SU-DHL-6 (cell line): ENCODE data around the gene EIF4G2.

Experiments used
- H2AFZ ChIP-seq: fragments of 200-600 bp; sonication (generic); 2 replicates; pipeline ENCODE4 v1.6.1; 2014; ENCODE audit warnings: low read depth, mild to moderate bottlenecking, moderate library complexity, mixed read lengths, antibody characterized with exemption, low read length; ENCODE audit not compliant: severe bottlenecking
- H3F3A ChIP-seq: fragments of 200-600 bp; shearing (Covaris generic); 2 replicates; pipeline ENCODE4 v1.6.0; 2016; ENCODE audit warnings: antibody characterized with exemption, mild to moderate bottlenecking; ENCODE audit not compliant: insufficient read depth
- H3K27ac ChIP-seq: fragments of 200-600 bp; sonication (generic); 2 replicates; pipeline ENCODE4 v1.5.1; 2016; ENCODE audit warnings: low read depth, mild to moderate bottlenecking, low read length, moderate library complexity, mixed read lengths
- H3K27me3 ChIP-seq: fragments of 200-600 bp; sonication (generic), shearing (Covaris generic); 2 replicates; pipeline ENCODE4 v1.6.0; 2014; ENCODE audit warnings: mild to moderate bottlenecking, low read length
- H3K36me3 ChIP-seq: fragments of 200-600 bp; sonication (generic); 2 replicates; pipeline ENCODE4 v1.6.1; 2014; ENCODE audit warnings: mild to moderate bottlenecking, low read length, mixed read lengths
- H3K4me2 ChIP-seq: fragments of 300-600, 200-600 bp; shearing (Covaris generic), sonication (generic); 2 replicates; pipeline ENCODE4 v1.6.0; 2014; ENCODE audit warnings: low read length, low read depth, mild to moderate bottlenecking; ENCODE audit not compliant: poor library complexity, severe bottlenecking
- H3K4me3 ChIP-seq: fragments of 200-600 bp; sonication (generic); 2 replicates; pipeline ENCODE4 v1.5.1; 2014; ENCODE audit warnings: antibody characterized with exemption, low read length, mild to moderate bottlenecking, mixed read lengths; ENCODE audit not compliant: insufficient read depth, poor library complexity, severe bottlenecking
- H3K79me2 ChIP-seq: fragments of 200-600 bp; sonication (generic); 2 replicates; pipeline ENCODE4 v1.6.1; 2014; ENCODE audit warnings: mild to moderate bottlenecking, low read length, moderate library complexity; ENCODE audit not compliant: insufficient read depth
- H3K9ac ChIP-seq: fragments of 200-600 bp; sonication (generic); 2 replicates; pipeline ENCODE4 v1.7.0; 2014; ENCODE audit warnings: mild to moderate bottlenecking, low read length
- H3K9me2 ChIP-seq: fragments of 200-600 bp; sonication (generic); replicated peaks from 2 replicates; pipeline ENCODE4 v1.6.1; 2014; ENCODE audit warnings: low read length; ENCODE audit not compliant: insufficient read depth
- H3K9me3 ChIP-seq: fragments of 200-600 bp; sonication (generic); 2 replicates; pipeline ENCODE4 v1.6.1; 2014; ENCODE audit warnings: low read length, mixed read lengths; ENCODE audit not compliant: insufficient read depth
- H4K20me1 ChIP-seq: fragments of 200-600 bp; sonication (generic); 2 replicates; pipeline ENCODE4 v1.6.1; 2014; ENCODE audit warnings: low read depth, mild to moderate bottlenecking, antibody characterized with exemption, low read length, moderate library complexity, mixed read lengths
- CTCF ChIP-seq: fragments of 200-600 bp; sonication (generic); IDR thresholded peaks from one replicate; pipeline ENCODE4 v1.5.1; 2017; ENCODE audit warnings: antibody characterized with exemption, mild to moderate bottlenecking, low read length, moderate library complexity; ENCODE audit not compliant: insufficient read depth, poor library complexity, severe bottlenecking
- EZH2phosphoT487 ChIP-seq: fragments of 200-600 bp; sonication (generic), shearing (Covaris generic); conservative IDR thresholded peaks from 2 replicates; pipeline ENCODE4 v1.6.1; 2018; ENCODE audit warnings: mild to moderate bottlenecking, antibody characterized with exemption, low read length, moderate library complexity, mixed read lengths

EIF4G2 gene

GRCh38 chr11:10798330-10798928, 10.3 kb downstream of the EIF4G2 start:
- TF ChIP-seq CTCF (no peak), EZH2phosphoT487 (no peak)
- H4K20me1 ChIP-seq = peaks cover 19% of the 10 kb centered on the region; the same call in 1 of the 2 replicates
- peaks cover 85% of the 10 kb centered on the region for H3F3A ChIP-seq
- no peak overlapping the region for H3K9ac ChIP-seq
- no peaks in the 10 kb centered on the region; the same call in 1 of the 2 replicates for H3K79me2 ChIP-seq
- no peaks in the 10 kb centered on the region for H3K27me3 ChIP-seq
- H3K27ac ChIP-seq = no peak overlapping the region
- H3K9me2 ChIP-seq = no peaks in the 10 kb centered on the region
- H3K4me3 ChIP-seq = no peak overlapping the region
- H3K9me3 ChIP-seq = no peaks in the 10 kb centered on the region
- no peak overlapping the region for H3K4me2 ChIP-seq
- peaks cover 70% of the 10 kb centered on the region for H3K36me3 ChIP-seq
- no peak overlapping the region for H2AFZ ChIP-seq

GRCh38 chr11:10797531-10797930, 11.2 kb downstream of the EIF4G2 start:
- Histone ChIP-seq H3K79me2 (no peaks in the 10 kb centered on the region; the same call in 1 of the 2 replicates), H3K4me2 (no peak overlapping the region), H3K27me3 (no peaks in the 10 kb centered on the region), H3K9me2 (no peaks in the 10 kb centered on the region), H3K9me3 (no peaks in the 10 kb centered on the region), H4K20me1 (peaks cover 19% of the 10 kb centered on the region; the same call in 1 of the 2 replicates), H3K27ac (no peak overlapping the region), H3K36me3 (peaks cover 62% of the 10 kb centered on the region), H3K9ac (no peak overlapping the region), H3F3A (peaks cover 85% of the 10 kb centered on the region), H3K4me3 (no peak overlapping the region), H2AFZ (no peak overlapping the region)
- no peak for TF ChIP-seq EZH2phosphoT487
- TF ChIP-seq CTCF = no peak

- Histone ChIP-seq H3K4me3 (no peak overlapping the region), H3K27me3 (no peaks in the 10 kb centered on the region), H3K79me2 (no peaks in the 10 kb centered on the region; the same call in 1 of the 2 replicates), H3K4me2 (no peak overlapping the region), H3K27ac (no peak overlapping the region), H2AFZ (no peak overlapping the region), H3K9ac (no peak overlapping the region), H3F3A (peaks cover 80% of the 10 kb centered on the region), H3K36me3 (peaks cover 57% of the 10 kb centered on the region), H4K20me1 (peaks cover 16% of the 10 kb centered on the region; the same call in 1 of the 2 replicates), H3K9me3 (no peaks in the 10 kb centered on the region), H3K9me2 (no peaks in the 10 kb centered on the region)
- no peak for TF ChIP-seq CTCF
- no peak for TF ChIP-seq EZH2phosphoT487
These were observed 11.7 kb downstream of the EIF4G2 start for GRCh38 chr11:10797001-10797400.
